K562 (cell line): Measurements from ENCODE around the gene CD40LG.

ENCODE experiments used
- CTCF ChIP-seq, 3 experiments: IDR thresholded peaks in 2 of 3; conservative IDR thresholded peaks in 1 of 3; 2 replicates each; pipeline ENCODE4 v1.5.1; 2011 to 2012; ENCODE audit warnings: low read length in 3 of 3, mild to moderate bottlenecking in 3 of 3, control low read depth in 2 of 3, improper control_type of control experiment in 1 of 3, inconsistent platforms in 1 of 3, low read depth in 1 of 3, mixed read lengths in 1 of 3, moderate library complexity in 1 of 3; ENCODE audit not compliant: insufficient read depth in 2 of 3
- ETV6 ChIP-seq, 3 experiments: fragments of 150-350 bp in 1 of 3; sonication (generic) in 1 of 3; formaldehyde crosslinking in 1 of 3; IDR thresholded peaks; 2 replicates each; pipeline versions ENCODE4 v1.6.1 to v1.8.0; 2014 to 2022; ENCODE audit warnings: borderline replicate concordance in 2 of 3, low read depth in 2 of 3, antibody characterized with exemption in 1 of 3, low read length in 1 of 3, mild to moderate bottlenecking in 1 of 3, missing genetic modification reagents in 1 of 3
- HOMEZ ChIP-seq: fragments of 250-450 bp; sonication (Bioruptor Pico); IDR thresholded peaks from 2 replicates; pipeline ENCODE4 v1.4.0; 2020; ENCODE audit warnings: mild to moderate bottlenecking, moderate library complexity
- MED1 ChIP-seq: sonication (generic); formaldehyde crosslinking; IDR thresholded peaks from 2 replicates; pipeline ENCODE4 v1.8.1; 2023; ENCODE audit warnings: missing genetic modification reagents, borderline replicate concordance
- PCBP2 ChIP-seq: fragments of 200-400 bp; formaldehyde crosslinking; IDR thresholded peaks from 2 replicates; pipeline ENCODE4 v1.6.1; 2018; ENCODE audit warnings: low read length, low read depth, mild to moderate bottlenecking, moderate library complexity; ENCODE audit not compliant: poor library complexity, severe bottlenecking
- POLR2AphosphoS5 ChIP-seq: IDR thresholded peaks from 2 replicates; pipeline ENCODE4 v1.6.1; 2011; ENCODE audit warnings: mild to moderate bottlenecking, low read depth, low read length, moderate library complexity; ENCODE audit not compliant: control insufficient read depth, insufficient read depth
- USF2 ChIP-seq: sonication (generic); formaldehyde crosslinking; IDR thresholded peaks from 2 replicates; pipeline ENCODE4 v1.5.0; 2020; ENCODE audit warnings: missing genetic modification reagents
- ZNF324 ChIP-seq: fragments of 250-450 bp; sonication (Bioruptor Pico); IDR thresholded peaks from 2 replicates; pipeline ENCODE4 v1.4.0; 2020; ENCODE audit warnings: mild to moderate bottlenecking

- TF ChIP-seq ZNF324 (CRISPR knock-in tag) (no peak), USF2 (no peak), POLR2AphosphoS5 (no peak), CTCF (IDR thresholded peaks at IDR 0.05 in 2 of 3, conservative IDR thresholded peaks at IDR 0.05 in 1 of 3; ENCODE audit: insufficient read depth in 2 of 3, low read depth in 1 of 3, low read length in 3 of 3) (no peak), PCBP2 (no peak), MED1 (CRISPR knock-in tag) (no peak), HOMEZ (CRISPR knock-in tag) (no peak), ETV6 (IDR thresholded peaks at IDR 0.05; ENCODE audit: borderline replicate concordance in 1 of 2, low read depth in 2 of 2, low read length in 1 of 2) (no peak), ETV6 (CRISPR knock-in tag; IDR thresholded peaks at IDR 0.05; ENCODE audit: borderline replicate concordance) (no peak)
Measured at GRCh38 chrX:136639506-136640176, 8.3 kb upstream of the CD40LG start.
